DOHH2 (cell line): ENCODE results near the gene GIMAP4.

Source experiments
- EZH2phosphoT487 ChIP-seq: fragments of 200-600 bp; sonication (generic); IDR thresholded peaks from 2 replicates; pipeline ENCODE4 v1.6.1; 2017; ENCODE audit warnings: borderline replicate concordance, mild to moderate bottlenecking, antibody characterized with exemption, low read length, moderate library complexity, mixed read lengths
- TF ChIP-seq, protein P1 (sequence below): fragments of 200-600 bp; sonication (generic); IDR thresholded peaks from one replicate; pipeline ENCODE4 v1.5.1; 2014; ENCODE audit warnings: antibody characterized with exemption, mild to moderate bottlenecking, low read depth, low read length; ENCODE audit not compliant: poor library complexity, severe bottlenecking

DNA sequence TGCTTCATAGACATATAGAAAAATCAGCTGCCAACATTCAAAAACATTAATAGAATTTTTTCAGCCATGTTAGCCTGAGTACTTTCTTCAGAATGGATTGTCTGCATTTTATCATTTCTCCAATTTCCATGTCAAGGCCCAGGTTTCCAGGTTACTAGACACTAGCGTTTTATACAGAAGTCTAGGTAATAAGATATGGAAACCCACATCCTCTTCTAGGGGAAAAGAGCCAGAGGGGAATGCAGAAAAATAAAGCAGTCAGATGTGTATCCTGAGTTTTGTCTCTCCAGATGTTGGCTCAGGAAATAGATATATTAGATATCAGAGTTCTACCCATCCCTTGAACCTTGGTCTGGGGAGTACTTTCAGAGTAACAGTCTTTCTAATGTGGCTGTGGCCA lies 20.4 kb downstream of the GIMAP4 start:
- TF ChIP-seq, protein P1, sequence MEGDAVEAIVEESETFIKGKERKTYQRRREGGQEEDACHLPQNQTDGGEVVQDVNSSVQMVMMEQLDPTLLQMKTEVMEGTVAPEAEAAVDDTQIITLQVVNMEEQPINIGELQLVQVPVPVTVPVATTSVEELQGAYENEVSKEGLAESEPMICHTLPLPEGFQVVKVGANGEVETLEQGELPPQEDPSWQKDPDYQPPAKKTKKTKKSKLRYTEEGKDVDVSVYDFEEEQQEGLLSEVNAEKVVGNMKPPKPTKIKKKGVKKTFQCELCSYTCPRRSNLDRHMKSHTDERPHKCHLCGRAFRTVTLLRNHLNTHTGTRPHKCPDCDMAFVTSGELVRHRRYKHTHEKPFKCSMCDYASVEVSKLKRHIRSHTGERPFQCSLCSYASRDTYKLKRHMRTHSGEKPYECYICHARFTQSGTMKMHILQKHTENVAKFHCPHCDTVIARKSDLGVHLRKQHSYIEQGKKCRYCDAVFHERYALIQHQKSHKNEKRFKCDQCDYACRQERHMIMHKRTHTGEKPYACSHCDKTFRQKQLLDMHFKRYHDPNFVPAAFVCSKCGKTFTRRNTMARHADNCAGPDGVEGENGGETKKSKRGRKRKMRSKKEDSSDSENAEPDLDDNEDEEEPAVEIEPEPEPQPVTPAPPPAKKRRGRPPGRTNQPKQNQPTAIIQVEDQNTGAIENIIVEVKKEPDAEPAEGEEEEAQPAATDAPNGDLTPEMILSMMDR: no peak
- no peak for TF ChIP-seq EZH2phosphoT487
